Left renal pelvis (tissue), 4 donors: ENCODE results near the gene ALG8. TPM values are rescaled to one million over a fixed set of nuclear protein-coding genes. Genes with fewer than 3 reads are reported as not detected.
"Not testable (repeated sequence)": the region's sequence is repeated elsewhere in the genome, so short reads cannot be mapped to it uniquely, and the experiment has no call there.

Source experiments
- DNase-seq, 4 donors: peaks; one replicate each; pipeline ENCODE4 v3.0.0-alpha.2; 2013; ENCODE audit warnings: low read depth in 4 of 4, low spot score in 3 of 4
- polyA plus RNA-seq, 4 donors: library from polyadenylated mRNA; unstranded; fragments of 120-200 nt; gene quantifications; one replicate each; pipeline ENCODE4 v1.2.1, GENCODE V29; 2013; ENCODE audit not compliant: insufficient read length in 4 of 4

Gene ALG8
- polyA plus RNA-seq, 4 donors = 38.6 to 70.4 (median 61.9) TPM

DNA sequence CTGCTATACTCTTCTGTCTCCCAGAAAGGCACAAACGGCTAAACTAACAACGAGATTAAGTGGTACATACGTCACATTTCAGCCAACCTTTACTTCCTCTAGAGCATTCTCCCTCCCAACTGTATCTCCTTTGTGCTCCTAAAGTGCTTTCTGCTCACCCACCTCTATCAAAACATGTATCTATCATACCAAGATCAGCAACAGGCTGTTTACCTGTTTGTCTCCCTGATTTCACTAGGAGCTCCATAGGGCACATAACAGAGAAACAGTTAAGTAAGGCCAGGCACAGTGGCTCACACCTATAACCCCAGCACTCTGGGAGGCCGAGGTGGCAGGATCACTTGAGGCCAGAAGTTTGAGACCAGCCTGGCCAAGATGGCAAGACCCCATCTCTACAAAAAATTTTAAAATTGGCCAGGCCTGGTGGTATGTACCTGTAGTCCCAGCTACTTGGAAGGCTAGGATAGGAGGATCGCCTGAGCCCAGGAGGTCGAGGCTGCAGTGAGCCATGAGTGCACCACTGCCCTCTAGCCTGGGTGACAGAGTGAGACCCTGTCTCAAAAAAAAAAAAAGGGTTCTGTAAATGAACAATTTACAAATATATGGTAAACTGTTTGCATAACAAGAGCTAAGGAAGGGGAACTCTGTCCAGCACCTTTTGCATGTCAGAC lies 62.6 kb downstream of the ALG8 start:
- no peak for DNase-seq

DNA sequence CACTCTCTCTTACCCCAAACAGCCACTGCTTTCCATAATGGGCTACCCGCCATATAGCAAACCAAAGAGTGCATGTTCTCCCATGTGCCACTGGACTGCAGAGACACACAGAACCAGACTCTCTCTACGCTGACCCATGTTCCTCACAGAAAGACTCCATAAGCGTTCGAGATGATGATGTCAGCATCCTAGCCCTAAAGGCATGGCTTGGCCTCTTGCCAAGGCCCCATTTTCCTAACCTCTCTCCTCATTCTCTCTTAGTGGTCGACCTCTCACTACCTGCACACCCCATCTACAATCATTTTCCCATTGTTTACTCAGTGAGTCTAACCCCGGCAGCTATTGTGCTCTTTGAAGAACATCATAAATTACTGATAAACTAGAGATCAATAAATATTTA lies 64.7 kb downstream of the ALG8 start:
- no peak for DNase-seq

DNA sequence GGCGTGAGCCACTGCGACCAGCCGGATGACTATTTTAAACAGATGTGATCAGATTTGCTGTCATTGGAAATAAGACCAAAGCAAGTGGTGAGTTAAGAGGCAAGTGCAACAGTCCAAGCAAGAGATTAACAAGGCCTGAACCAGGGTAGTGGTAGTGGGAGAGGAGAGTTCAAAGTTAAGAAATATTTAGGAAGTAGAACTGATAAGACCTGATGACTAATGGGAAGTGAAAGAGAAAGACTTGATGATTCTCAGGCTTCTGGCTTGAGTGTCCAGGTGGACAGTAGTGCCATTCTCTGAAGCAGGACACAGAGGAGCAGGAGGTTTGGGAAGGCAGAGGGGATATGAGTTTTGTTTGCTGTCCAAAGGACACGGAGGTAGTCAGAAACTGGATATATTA lies 67.0 kb downstream of the ALG8 start:
- DNase-seq = no peak

- no peak for DNase-seq
These were observed 67.7 kb downstream of the ALG8 start for GRCh38 chr11:78071717-78072116.

GRCh38 chr11:78070621-78071020 lies 68.8 kb downstream of the ALG8 start:
- no peak for DNase-seq

- DNase-seq = no peak
These were observed 70.0 kb downstream of the ALG8 start for GRCh38 chr11:78069465-78069864.

DNA sequence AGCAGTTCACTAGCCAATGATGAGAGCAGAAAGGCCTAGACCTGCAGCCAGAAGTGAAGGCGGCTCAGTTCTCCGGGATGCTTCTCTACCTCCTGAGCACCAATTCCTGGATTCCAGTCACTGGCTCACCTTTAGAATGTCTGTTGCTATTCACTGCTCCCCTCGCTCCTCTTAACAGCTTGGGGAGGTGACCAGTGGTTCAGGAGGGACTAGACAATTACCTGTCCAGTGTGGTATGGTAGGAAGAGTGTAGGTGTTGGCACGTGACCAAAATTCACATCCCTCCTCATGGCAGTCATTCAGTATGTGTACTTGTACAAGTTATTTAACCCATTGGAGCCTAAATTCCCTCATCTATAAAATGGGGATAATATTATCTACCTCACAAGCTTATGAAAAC lies 71.7 kb downstream of the ALG8 start:
- DNase-seq = no peak

DNA sequence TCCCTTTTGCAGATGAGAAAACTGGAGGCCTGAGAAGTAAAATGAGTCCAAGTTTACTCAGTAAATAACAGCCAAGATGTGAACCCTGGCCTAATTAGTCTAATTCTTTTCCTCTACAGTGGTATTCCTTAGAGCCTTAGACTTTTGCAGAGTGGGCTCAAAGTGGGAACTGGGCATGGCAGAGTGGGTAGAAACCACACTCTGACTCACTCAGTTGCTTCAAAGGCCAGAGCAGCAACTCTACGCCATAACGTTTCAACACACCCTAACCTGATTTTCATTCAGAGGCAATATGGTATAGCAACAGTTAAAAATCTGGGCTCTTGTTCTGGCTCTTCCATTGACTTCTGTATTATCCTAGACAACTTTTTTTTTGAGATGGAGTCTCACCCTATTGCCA lies 73.0 kb downstream of the ALG8 start:
- no peak for DNase-seq

- no peak for DNase-seq
These were observed 74.2 kb downstream of the ALG8 start for GRCh38 chr11:78065203-78065602.

DNA sequence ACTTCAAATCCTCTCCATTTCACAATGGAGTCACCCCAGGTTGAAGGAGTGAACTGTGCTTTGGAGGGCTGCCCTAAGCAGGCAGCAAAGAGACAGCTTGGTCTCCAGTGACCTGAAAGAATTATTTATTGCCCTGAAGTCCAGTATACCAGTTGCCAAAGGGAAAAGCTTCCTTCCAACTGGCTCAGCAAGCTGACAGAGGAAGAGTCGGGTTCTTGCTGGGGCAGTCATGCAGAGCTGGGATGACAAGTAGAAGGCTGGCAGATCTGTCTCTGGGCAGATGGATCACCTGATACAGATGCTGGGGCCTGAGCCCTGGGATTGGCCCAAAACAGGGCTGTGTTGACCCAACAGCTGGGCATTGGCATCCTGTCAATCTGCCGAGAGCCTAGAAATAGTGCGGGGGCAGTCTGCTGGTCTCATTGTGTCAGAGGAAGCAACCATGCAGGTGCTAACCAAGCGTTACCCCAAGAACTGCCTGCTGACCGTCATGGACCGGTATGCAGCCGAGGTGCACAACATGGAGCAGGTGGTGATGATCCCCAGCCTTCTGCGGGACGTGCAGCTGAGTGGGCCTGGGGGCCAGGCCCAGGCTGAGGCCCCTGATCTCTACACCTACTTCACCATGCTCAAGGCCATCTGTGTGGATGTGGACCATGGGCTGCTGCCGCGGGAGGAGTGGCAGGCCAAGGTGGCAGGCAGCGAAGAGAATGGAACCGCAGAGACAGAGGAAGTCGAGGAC lies 75.8 kb downstream of the ALG8 start, which contains the start of gene THRSP:
TSS of gene THRSP (plus strand) at position 422 of the 742 bp plus-strand sequence. CDS start at position 443, 21 bp downstream.
- DNase-seq = no peak

GRCh38 chr11:78062671-78063070 lies 76.8 kb downstream of the ALG8 start:
- DNase-seq = no peak

- DNase-seq = no peak
These were observed 77.5 kb downstream of the ALG8 start for GRCh38 chr11:78061921-78062311.

- DNase-seq = no peak
These were observed 78.1 kb downstream of the ALG8 start for GRCh38 chr11:78061088-78061920.

DNA sequence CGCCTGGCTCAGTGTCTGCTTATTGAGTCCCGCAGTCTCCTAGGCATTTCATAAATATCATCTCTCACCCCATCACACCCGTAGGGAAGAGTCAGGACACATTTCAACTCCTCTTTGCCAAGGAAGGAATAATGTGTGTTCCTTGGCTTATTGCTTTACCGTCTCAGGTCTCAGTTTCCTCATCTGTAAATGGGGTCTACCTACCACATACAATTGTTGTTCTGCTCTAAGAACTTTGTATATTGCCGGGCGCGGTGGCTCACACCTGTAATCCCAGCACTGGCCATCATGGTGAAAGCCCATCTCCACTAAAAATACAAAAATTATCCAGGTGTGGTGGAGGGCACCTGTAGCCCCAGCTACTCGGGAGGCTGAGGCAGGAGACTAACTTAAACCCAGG lies 78.9 kb downstream of the ALG8 start:
- DNase-seq = no peak

DNA sequence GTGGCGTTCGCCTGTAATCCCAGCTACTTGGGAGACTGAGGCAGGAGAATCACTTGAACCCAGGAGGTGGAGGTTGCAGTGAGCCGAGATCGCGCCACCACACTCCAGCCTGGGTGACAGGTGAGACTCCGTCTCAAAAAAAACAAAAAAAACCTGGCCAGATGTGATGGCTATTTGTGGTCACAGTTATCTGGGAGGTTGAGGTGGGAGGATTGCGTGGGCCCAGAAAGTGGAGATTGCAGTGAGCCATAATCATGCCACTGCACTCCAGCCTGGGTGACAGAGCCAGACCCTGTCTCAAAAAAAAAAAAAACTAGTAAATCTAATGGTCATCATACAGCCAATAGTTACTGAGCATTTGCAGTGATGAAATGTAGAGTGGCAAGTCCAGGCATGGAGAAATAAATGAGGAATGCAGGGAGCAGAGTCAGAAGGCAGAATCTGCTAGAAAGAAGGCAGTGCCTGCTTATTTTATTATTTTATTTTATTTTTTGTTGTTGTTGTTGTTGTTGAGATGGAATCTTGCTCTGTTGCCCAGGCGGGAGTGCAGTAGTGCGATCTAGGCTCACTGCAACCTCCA lies 79.6 kb downstream of the ALG8 start:
- not testable (repeated sequence) for DNase-seq

- no peak for DNase-seq
These were observed 81.9 kb downstream of the ALG8 start for GRCh38 chr11:78057462-78058055.

GRCh38 chr11:78056093-78056492 lies 83.3 kb downstream of the ALG8 start:
- DNase-seq = no peak

DNA sequence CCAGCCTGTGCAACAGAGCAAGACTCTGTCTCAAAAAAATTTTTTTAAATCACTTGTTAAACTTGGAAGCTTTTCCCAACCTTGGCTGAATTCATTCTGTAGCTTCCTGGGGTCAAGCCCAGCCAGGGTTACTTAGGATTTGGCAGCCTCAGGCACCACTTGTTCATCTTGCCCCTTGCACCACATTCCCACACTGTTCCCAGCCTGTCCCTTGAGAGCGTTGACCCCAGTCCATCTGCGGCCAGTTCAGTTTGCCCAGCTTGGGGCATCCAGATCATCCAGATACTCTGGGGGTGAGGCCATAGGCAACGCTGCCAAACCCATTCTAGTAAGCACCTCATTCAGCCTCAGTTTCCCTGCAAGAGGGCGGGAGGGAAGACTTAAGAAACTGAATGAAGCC lies 84.5 kb downstream of the ALG8 start:
- DNase-seq = no peak

GRCh38 chr11:78050964-78051831 lies 88.2 kb downstream of the ALG8 start:
- no peak for DNase-seq
